Glutamatergic neuron (in vitro differentiated cells): ENCODE data around the gene HIC1. TPM values are rescaled to one million over a fixed set of nuclear protein-coding genes. Genes with fewer than 3 reads are reported as not detected.

Experiments used
- DNase-seq: peaks from one replicate; pipeline ENCODE4 v3.0.0; 2022
- H3K27ac Mint-ChIP-seq: one replicate; pipeline ENCODE4 v1.8.0; 2020; ENCODE audit warnings: mild to moderate bottlenecking, mixed read lengths, inconsistent platforms; ENCODE audit not compliant: unreplicated experiment
- H3K27me3 Mint-ChIP-seq: one replicate; pipeline ENCODE4 v1.8.0; 2020; ENCODE audit warnings: mild to moderate bottlenecking, moderate library complexity, mixed read lengths, inconsistent platforms; ENCODE audit not compliant: unreplicated experiment
- H3K36me3 Mint-ChIP-seq: one replicate; pipeline ENCODE4 v1.8.0; 2020; ENCODE audit warnings: mild to moderate bottlenecking, mixed read lengths, inconsistent platforms; ENCODE audit not compliant: unreplicated experiment
- H3K4me1 Mint-ChIP-seq: one replicate; pipeline ENCODE4 v1.8.0; 2020; ENCODE audit warnings: mild to moderate bottlenecking, low read depth, mixed read lengths, inconsistent platforms; ENCODE audit not compliant: unreplicated experiment
- H3K4me3 Mint-ChIP-seq: one replicate; pipeline ENCODE4 v1.8.0; 2020; ENCODE audit warnings: mild to moderate bottlenecking, mixed read lengths, inconsistent platforms; ENCODE audit not compliant: unreplicated experiment
- H3K9me3 Mint-ChIP-seq: one replicate; pipeline ENCODE4 v1.8.0; 2020; ENCODE audit warnings: mild to moderate bottlenecking, moderate library complexity, mixed read lengths, inconsistent platforms; ENCODE audit not compliant: unreplicated experiment
- total RNA-seq: library from RNA; stranded (reverse); fragmentation: NEBNext Ultra II Directional; extraction: Animal tissue kit (Norgen Biotek cat#: 25700); gene quantifications from one replicate; pipeline ENCODE4 v1.2.1, GENCODE V29; 2021; ENCODE audit not compliant: unreplicated experiment
- TF ChIP-seq, protein P1 (sequence below): fragments of 200-600 bp; sonication (generic); IDR thresholded peaks from one replicate; pipeline ENCODE4 v1.5.0; 2021; ENCODE audit not compliant: partially characterized antibody, unreplicated experiment

HIC1 gene
- total RNA-seq, 1 donor from 2014 or later = 2.5 TPM

DNA sequence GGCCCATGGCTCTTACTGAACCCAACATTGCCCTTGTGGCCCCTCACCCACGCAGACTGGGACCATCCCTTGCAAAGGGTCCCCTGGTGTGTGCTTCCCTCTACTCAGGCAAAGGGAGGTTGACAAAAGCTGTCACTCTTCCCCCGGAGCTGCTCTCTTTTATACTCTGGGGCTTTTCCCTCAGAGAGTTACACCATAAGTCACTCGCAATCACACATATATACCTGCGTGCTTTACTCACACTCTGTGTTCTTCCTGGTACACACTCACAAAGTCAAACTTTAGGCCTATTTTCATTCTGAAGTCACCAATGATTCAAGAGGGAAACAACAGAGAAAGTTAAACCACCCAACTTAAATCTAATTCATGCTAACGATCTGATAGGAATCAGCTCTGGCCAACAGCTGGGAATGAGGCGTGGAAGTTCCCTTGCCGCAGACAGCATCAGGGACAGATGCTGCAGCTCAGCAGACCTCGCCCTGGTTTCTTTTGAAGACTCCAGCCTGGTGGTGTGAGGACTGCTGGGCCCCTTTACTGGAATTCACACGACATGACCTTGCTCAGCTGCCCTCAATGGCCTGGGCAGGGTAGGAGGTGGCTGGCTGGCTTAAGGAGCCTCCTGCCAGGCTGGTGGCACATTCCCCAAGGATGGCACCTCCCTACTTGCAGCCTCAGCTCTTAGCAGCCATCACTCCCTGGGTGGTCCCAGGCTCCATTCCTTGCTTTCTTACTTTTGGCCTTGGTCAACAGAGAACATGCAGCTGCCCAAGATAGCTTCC, 27.3 kb downstream of the HIC1 start:
- TF ChIP-seq, protein P1, sequence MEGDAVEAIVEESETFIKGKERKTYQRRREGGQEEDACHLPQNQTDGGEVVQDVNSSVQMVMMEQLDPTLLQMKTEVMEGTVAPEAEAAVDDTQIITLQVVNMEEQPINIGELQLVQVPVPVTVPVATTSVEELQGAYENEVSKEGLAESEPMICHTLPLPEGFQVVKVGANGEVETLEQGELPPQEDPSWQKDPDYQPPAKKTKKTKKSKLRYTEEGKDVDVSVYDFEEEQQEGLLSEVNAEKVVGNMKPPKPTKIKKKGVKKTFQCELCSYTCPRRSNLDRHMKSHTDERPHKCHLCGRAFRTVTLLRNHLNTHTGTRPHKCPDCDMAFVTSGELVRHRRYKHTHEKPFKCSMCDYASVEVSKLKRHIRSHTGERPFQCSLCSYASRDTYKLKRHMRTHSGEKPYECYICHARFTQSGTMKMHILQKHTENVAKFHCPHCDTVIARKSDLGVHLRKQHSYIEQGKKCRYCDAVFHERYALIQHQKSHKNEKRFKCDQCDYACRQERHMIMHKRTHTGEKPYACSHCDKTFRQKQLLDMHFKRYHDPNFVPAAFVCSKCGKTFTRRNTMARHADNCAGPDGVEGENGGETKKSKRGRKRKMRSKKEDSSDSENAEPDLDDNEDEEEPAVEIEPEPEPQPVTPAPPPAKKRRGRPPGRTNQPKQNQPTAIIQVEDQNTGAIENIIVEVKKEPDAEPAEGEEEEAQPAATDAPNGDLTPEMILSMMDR = no peak
- Mint-ChIP-seq H3K4me1 (peaks cover 46% of the 10 kb centered on the region), H3K4me3 (peak overlapping the region; percentile 50), H3K27me3 (peaks cover 3% of the 10 kb centered on the region), H3K27ac (peak overlapping the region; percentile 60), H3K36me3 (peaks cover 5% of the 10 kb centered on the region), H3K9me3 (peaks cover 3% of the 10 kb centered on the region)
- DNase-seq = no peak

DNA sequence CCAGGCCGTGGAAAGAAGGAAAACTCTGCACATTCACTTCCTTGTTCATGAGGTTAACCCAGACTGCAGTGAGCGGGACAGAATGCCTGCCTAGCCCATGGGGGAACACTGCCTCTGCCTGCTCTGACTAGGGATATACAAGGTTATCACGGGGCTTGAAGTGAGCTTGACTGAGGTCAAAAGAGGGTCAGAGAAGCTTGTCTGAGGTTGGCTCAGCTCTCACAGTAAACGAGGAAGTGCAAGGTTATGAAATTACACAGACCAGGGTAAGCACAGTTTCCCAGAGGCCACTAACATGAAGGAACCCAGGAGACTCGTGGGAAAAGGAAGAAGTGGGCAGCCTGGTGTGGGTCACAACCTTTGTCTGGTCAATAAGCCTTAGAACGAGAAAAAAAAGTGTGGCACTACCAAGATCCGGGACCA, 28.7 kb downstream of the HIC1 start:
- peaks cover 3% of the 10 kb centered on the region for H3K27me3 Mint-ChIP-seq
- peaks cover 45% of the 10 kb centered on the region for H3K4me1 Mint-ChIP-seq
- TF ChIP-seq, protein P1 = no peak
- peak overlapping the region; percentile 59 for H3K4me3 Mint-ChIP-seq
- peaks cover 5% of the 10 kb centered on the region for H3K36me3 Mint-ChIP-seq
- no peak for DNase-seq
- H3K27ac Mint-ChIP-seq = peak overlapping the region; percentile 89
- H3K9me3 Mint-ChIP-seq = peaks cover under 1% of the 10 kb centered on the region

DNA sequence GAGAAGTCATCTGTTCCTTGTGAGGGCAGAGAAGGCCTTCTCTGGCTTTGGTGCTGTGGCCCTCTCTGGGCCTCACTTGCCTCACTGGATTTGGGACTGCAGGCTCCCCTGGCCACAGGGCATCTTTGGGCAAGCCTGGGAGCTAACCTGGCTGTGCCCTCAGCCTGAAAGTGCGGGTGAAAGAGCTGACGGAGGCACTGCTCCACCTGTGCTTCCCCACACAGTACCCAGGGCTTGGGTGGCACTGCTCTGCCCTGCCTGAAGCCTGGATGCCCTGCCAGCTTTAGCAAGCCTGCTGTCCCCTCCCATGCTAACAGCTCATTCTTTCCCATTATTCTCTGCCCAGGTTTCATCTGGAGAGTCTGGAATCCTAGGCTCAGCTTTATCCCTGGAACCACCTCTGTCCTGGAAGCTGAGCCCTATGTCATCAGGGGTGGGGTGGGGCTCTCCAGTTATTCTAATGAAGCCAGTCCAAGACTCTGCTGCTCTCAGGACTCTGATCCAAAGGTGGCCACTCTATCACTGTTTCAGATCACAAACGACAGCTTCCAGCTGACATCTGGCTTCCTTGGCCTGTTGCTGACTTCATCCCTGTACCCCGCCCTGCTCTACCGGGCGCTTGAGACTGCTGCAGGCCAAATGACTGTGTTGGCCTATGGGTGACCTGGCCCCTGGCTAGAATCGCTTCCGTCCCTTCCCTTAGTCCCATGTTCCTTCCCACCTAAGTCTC, 29.3 kb downstream of the HIC1 start:
- Mint-ChIP-seq H3K27me3 (peaks cover 4% of the 10 kb centered on the region), H3K9me3 (no peaks in the 10 kb centered on the region), H3K4me1 (peaks cover 50% of the 10 kb centered on the region), H3K4me3 (peak overlapping the region; percentile 22), H3K27ac (peak overlapping the region; percentile 89), H3K36me3 (peaks cover 2% of the 10 kb centered on the region)
- peak; percentile 53 for DNase-seq
- TF ChIP-seq, protein P1 = no peak

DNA sequence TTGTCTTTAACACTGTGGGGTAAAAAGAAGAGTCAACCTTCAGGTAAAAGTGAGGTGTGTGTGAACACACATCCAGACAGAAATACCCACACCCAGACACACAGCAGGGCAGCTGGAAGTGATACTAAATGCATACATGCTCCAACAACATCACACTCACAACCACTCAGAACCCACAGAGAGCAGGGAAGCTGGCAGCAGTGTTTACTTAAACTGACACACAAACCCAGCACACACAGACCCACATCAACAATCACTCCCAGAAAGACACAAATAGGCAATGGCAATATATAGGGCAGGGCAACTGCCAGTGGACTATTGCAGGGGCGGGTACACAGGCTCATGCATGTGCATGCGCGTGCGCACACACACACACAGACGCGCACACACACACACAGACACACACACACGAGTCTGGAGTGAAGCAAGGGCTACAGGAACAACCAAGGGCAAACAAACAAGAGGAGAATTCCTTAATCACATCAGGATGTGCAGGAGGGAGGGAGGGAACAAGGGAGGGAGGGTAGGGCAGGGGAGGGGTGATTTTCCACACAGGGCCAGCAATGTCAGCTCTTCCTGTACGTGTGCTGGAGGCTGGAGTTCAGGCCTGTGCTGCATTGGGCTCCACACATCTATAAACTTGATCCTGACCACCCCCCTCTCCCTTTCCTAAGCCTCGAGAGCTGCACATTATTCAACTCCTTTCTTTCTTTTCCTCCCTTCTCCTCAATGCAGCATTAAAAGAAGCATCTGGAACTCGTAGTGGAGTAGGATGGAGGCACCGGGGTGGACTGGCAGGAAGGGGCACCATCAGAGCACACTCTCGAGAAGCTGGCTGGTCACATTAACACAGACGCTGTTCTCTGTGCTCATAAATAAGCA, 30.1 kb downstream of the HIC1 start:
- Mint-ChIP-seq H3K27me3 (peaks cover 4% of the 10 kb centered on the region), H3K27ac (peak overlapping the region; percentile 89), H3K4me1 (peaks cover 55% of the 10 kb centered on the region), H3K4me3 (no peak overlapping the region), H3K9me3 (peaks cover 2% of the 10 kb centered on the region), H3K36me3 (no peaks in the 10 kb centered on the region)
- no peak for DNase-seq
- TF ChIP-seq, protein P1 = no peak
